HUES48 (cell line): ENCODE measurements around the gene DAB2IP.

ENCODE experiments used
- H3K27ac ChIP-seq: one replicate; pipeline ENCODE4 v1.7.0; 2013; ENCODE audit warnings: low read depth, low read length, inconsistent platforms
- H3K27me3 ChIP-seq: 2 replicates; pipeline ENCODE4 v1.6.1; 2013; ENCODE audit warnings: mild to moderate bottlenecking, low read length; ENCODE audit not compliant: control insufficient read depth, insufficient read depth
- H3K36me3 ChIP-seq: 2 replicates; pipeline ENCODE4 v1.6.1; 2013; ENCODE audit warnings: low read length; ENCODE audit not compliant: control insufficient read depth, insufficient read depth
- H3K4me1 ChIP-seq: 2 replicates; pipeline ENCODE4 v1.6.1; 2013; ENCODE audit warnings: mild to moderate bottlenecking, low read length; ENCODE audit not compliant: control insufficient read depth, insufficient read depth
- H3K4me3 ChIP-seq: 2 replicates; pipeline ENCODE4 v1.5.1; 2013; ENCODE audit warnings: mild to moderate bottlenecking, low read depth, low read length
- H3K9ac ChIP-seq: 2 replicates; pipeline ENCODE4 v1.6.1; 2013; ENCODE audit warnings: mild to moderate bottlenecking, low read depth, low read length, moderate library complexity
- H3K9me3 ChIP-seq: 2 replicates; pipeline ENCODE4 v1.6.1; 2013; ENCODE audit warnings: low read length; ENCODE audit not compliant: control insufficient read depth, insufficient read depth

Gene DAB2IP

DNA sequence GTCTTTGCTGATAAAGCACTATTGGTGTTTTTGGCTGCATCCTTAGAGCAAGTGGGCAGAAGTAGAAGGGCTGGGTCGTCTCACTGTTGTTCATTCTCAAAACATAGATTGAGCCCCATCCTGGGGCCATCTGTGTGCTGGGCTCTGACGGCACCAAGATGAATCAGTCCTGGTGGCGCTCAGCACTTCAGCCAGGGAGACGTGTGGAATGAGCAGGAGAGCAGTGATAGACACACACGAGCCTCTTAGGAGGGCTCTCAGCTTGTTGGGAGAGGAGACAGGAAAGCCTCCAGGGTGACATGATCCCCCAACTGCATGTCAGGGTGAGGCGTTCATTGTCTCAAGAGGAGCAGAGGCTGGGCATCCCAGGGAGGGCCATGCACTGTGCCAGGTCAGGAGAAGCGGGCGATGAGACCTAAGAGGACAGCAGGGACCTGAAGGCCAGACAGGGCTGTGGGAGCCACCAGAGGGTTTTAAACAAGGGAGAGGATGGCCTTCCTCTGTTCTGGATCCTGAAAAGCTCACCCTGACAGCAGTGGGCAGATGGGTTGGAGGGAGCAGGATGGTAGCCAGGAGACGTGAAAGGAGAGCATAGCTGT, 115.8 kb downstream of the DAB2IP start:
- Histone ChIP-seq H3K27ac (no peak overlapping the region), H3K27me3 (no peaks in the 10 kb centered on the region), H3K9ac (no peak overlapping the region), H3K36me3 (peaks cover 72% of the 10 kb centered on the region), H3K4me3 (no peak overlapping the region), H3K9me3 (no peaks in the 10 kb centered on the region), H3K4me1 (no peaks in the 10 kb centered on the region; the same call in 1 of the 2 replicates)

DNA sequence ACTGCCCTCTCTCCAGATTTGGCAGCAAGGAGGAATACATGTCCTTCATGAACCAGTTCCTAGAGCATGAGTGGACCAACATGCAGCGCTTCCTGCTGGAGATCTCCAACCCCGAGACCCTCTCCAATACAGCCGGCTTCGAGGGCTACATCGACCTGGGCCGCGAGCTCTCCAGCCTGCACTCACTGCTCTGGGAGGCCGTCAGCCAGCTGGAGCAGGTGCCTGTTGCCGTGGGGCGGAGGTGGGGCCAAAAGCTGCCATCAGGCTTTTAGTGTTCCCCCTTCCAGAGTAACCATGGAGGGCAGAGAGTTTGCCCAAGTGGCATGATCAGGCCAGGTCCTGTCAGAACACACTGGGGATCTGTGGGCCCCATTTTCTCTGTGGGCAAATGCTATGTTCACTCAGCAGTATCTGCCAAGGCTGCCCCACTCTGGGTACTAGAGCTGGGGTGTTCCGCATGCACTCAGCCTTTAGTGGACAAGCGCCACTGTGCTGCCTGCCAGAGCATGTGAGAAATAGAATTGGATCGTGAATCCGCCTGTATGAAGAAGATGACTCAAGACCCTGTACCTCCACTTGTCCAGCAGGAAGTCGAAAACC, 117.1 kb downstream of the DAB2IP start:
- H3K4me3 ChIP-seq, result no peak overlapping the region
- no peak overlapping the region for H3K9ac ChIP-seq
- no peak overlapping the region for H3K27ac ChIP-seq
- peaks cover 65% of the 10 kb centered on the region for H3K36me3 ChIP-seq
- H3K4me1 ChIP-seq, result no peaks in the 10 kb centered on the region; the same call in 1 of the 2 replicates
- no peaks in the 10 kb centered on the region for H3K9me3 ChIP-seq
- H3K27me3 ChIP-seq, result no peaks in the 10 kb centered on the region

- H3K9ac ChIP-seq, result no peak overlapping the region
- H3K4me3 ChIP-seq, result no peak overlapping the region
- peaks cover 70% of the 10 kb centered on the region for H3K36me3 ChIP-seq
These were observed 118.5 kb downstream of the DAB2IP start for GRCh38 chr9:121769939-121770338.

GRCh38 chr9:121770415-121771273, 119.2 kb downstream of the DAB2IP start:
- Histone ChIP-seq H3K4me1 (no peaks in the 10 kb centered on the region), H3K9ac (no peak overlapping the region), H3K9me3 (no peaks in the 10 kb centered on the region), H3K27ac (no peak overlapping the region), H3K27me3 (no peaks in the 10 kb centered on the region), H3K4me3 (no peak overlapping the region), H3K36me3 (peaks cover 76% of the 10 kb centered on the region)

More at GRCh38 chr9:121769939-121770338, 118.5 kb downstream of the DAB2IP start:
- Histone ChIP-seq H3K4me1 (no peaks in the 10 kb centered on the region; the same call in 1 of the 2 replicates), H3K9me3 (no peaks in the 10 kb centered on the region), H3K27ac (no peak overlapping the region), H3K27me3 (no peaks in the 10 kb centered on the region)

DNA sequence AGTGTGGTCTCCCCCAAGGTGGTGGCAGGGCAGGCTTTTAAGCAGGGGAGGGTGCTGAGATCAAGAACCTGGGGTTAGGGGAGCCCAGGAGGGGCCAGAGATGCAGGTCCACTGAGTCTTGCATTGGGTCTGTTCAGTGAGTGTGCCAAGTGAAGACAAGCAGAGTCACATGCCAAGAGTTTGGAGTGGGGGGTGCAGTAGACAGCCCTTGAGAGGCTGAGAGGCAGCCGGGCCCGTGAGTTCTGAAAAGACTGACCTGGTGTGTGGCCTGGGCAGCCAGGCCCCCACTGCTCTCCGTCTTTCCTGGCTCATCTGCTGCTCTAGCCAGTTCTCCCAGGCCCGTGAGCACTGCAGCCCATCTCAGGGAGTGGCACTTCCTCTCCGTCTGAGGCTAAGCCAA, 120.0 kb downstream of the DAB2IP start:
- H3K9me3 ChIP-seq, result no peaks in the 10 kb centered on the region
- no peaks in the 10 kb centered on the region for H3K27me3 ChIP-seq
- H3K36me3 ChIP-seq, result peaks cover 77% of the 10 kb centered on the region
- H3K4me3 ChIP-seq, result no peak overlapping the region
- no peak overlapping the region for H3K9ac ChIP-seq
- no peaks in the 10 kb centered on the region for H3K4me1 ChIP-seq
- H3K27ac ChIP-seq, result no peak overlapping the region

- Histone ChIP-seq H3K9me3 (no peaks in the 10 kb centered on the region), H3K4me3 (no peak overlapping the region), H3K4me1 (no peaks in the 10 kb centered on the region), H3K36me3 (peaks cover 77% of the 10 kb centered on the region), H3K27me3 (no peaks in the 10 kb centered on the region), H3K27ac (no peak overlapping the region), H3K9ac (no peak overlapping the region)
These were observed 120.6 kb downstream of the DAB2IP start for GRCh38 chr9:121771851-121772599.

DNA sequence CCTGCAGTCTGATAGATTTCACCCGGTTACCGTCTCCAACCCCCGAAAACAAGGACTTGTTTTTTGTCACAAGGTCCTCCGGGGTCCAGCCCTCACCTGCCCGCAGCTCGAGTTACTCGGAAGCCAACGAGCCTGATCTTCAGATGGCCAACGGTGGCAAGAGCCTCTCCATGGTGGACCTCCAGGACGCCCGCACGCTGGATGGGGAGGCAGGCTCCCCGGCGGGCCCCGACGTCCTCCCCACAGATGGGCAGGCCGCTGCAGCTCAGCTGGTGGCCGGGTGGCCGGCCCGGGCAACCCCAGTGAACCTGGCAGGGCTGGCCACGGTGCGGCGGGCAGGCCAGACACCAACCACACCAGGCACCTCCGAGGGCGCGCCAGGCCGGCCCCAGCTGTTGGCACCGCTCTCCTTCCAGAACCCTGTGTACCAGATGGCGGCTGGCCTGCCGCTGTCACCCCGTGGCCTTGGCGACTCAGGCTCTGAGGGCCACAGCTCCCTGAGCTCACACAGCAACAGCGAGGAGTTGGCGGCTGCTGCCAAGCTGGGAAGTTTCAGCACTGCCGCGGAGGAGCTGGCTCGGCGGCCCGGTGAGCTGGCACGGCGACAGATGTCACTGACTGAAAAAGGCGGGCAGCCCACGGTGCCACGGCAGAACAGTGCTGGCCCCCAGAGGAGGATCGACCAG, 121.3 kb downstream of the DAB2IP start:
- no peaks in the 10 kb centered on the region for H3K4me1 ChIP-seq
- peaks cover 74% of the 10 kb centered on the region for H3K36me3 ChIP-seq
- no peaks in the 10 kb centered on the region for H3K9me3 ChIP-seq
- H3K27me3 ChIP-seq, result no peaks in the 10 kb centered on the region
- no peak overlapping the region for H3K9ac ChIP-seq
- H3K27ac ChIP-seq, result no peak overlapping the region
- H3K4me3 ChIP-seq, result no peak overlapping the region

DNA sequence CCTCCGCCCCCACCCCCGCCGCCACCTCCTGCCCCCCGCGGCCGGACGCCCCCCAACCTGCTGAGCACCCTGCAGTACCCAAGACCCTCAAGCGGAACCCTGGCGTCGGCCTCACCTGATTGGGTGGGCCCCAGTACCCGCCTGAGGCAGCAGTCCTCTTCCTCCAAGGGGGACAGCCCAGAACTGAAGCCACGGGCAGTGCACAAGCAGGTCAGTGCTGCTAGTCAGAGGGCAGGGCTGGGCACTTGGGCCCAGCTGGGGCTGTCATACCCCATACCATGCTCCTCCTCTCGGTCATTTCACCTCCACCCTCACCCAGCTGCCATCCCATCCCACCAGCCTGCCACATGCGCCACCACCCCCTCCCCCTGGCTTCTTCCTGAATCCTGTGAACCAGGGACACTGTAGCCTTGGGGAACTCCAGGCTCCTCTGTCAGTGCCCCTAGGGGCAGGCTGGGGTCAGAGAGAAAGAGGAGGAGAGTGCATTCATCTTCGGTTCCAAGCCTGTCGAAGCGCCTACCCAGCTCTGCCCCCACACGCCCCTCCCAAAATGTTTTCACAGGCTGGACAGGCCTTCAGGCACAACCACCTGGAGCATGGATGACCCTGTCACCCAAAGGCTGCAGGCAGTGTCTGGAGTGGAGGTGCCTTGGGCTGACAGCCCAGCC, 122.0 kb downstream of the DAB2IP start:
- H3K27me3 ChIP-seq, result no peaks in the 10 kb centered on the region
- no peak overlapping the region for H3K27ac ChIP-seq
- H3K9me3 ChIP-seq, result no peaks in the 10 kb centered on the region
- no peaks in the 10 kb centered on the region for H3K4me1 ChIP-seq
- no peak overlapping the region for H3K4me3 ChIP-seq
- H3K36me3 ChIP-seq, result peaks cover 73% of the 10 kb centered on the region
- H3K9ac ChIP-seq, result no peak overlapping the region

DNA sequence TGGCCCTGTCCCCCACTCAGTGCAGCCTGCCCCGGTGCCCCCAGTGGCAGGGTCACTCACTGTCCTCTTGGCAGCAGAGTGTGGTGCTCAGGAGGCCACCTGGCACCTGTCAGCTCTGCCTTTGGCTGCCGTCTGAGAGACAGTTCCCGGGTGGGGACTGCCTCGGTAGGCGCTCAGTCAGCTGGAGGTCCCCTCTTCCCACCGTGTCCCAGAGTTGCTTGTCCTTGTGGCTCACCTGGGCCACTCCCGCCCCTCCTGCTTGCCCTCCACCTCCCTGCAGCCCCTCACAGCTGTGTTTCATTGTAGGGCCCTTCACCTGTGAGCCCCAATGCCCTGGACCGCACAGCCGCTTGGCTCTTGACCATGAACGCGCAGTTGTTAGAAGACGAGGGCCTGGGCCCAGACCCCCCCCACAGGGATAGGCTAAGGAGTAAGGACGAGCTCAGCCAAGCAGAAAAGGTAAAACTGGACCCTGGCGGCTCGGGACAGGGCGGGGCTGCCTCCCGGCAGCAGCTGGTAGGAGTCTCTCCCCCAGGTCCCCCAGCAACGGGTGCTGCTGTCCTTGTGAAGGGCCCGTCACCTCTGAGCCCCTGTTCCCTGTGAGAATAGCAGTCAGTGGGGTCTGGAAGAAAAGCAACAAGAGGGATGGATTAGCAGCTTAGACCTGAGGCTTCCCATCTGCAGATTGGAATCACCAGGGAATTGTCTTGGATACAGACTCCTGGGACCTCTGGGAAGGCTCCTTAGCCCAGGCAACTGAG, 122.7 kb downstream of the DAB2IP start:
- H3K36me3 ChIP-seq, result peaks cover 66% of the 10 kb centered on the region
- no peak overlapping the region for H3K4me3 ChIP-seq
- no peaks in the 10 kb centered on the region for H3K9me3 ChIP-seq
- H3K27me3 ChIP-seq, result no peaks in the 10 kb centered on the region
- H3K27ac ChIP-seq, result no peak overlapping the region
- H3K9ac ChIP-seq, result no peak overlapping the region
- H3K4me1 ChIP-seq, result no peaks in the 10 kb centered on the region
